Upper lobe of right lung (tissue), 1 donor: ENCODE data around the gene DDX23. TPM values are rescaled to one million over a fixed set of nuclear protein-coding genes. Genes with fewer than 3 reads are reported as not detected.

Experiments
- ATAC-seq: fragments of 200-7000 bp; cut with Tn5 transposase; one replicate; pipeline ENCODE4 v1.9.1; 2020; ENCODE audit warnings: mild to moderate bottlenecking, moderate library complexity
- DNase-seq: peaks from one replicate; pipeline ENCODE4 v3.0.0-alpha.2; 2020
- H3K27ac ChIP-seq: fragments of 200-600 bp; one replicate; pipeline ENCODE4 v1.8.0; 2022
- H3K27me3 ChIP-seq: fragments of 200-600 bp; one replicate; pipeline ENCODE4 v1.8.0; 2022; ENCODE audit warnings: mild to moderate bottlenecking
- H3K36me3 ChIP-seq: fragments of 200-600 bp; one replicate; pipeline ENCODE4 v1.8.0; 2022
- H3K4me1 ChIP-seq: fragments of 200-600 bp; one replicate; pipeline ENCODE4 v1.8.0; 2022
- H3K4me3 ChIP-seq: fragments of 200-600 bp; one replicate; pipeline ENCODE4 v1.8.0; 2022; ENCODE audit warnings: mild to moderate bottlenecking
- H3K9me3 ChIP-seq: fragments of 200-600 bp; one replicate; pipeline ENCODE4 v1.8.0; 2022
- CTCF ChIP-seq: fragments of 200-600 bp; IDR thresholded peaks from one replicate; pipeline ENCODE4 v1.8.0; 2022; ENCODE audit warnings: antibody characterized with exemption
- intact Hi-C: fragments of 100-400 bp; cut with DNase I; formaldehyde crosslinking; loops from one replicate; pipeline ENCODE4 v1.11.0; 2022
- total RNA-seq: library from RNA; stranded (reverse); fragmentation: NEBNext Ultra II Directional; extraction: Animal tissue kit (Norgen Biotek cat#: 25700); gene quantifications from one replicate; pipeline ENCODE4 v1.2.1, GENCODE V29; 2021
- donor health status: DM: no; HTN: yes; CAD: no; lungs with severe emphysema.

DDX23 gene
- total RNA-seq, 1 donor from 2014 or later: 77.2 TPM

- H3K27ac ChIP-seq: peak overlapping the region; percentile 81
- peak overlapping the region; percentile 85 for H3K4me3 ChIP-seq
- DNase-seq: peak; percentile 73
- intact Hi-C loops: no loop called here
- no peaks in the 10 kb centered on the region for H3K36me3 ChIP-seq
- no peaks in the 10 kb centered on the region for H3K9me3 ChIP-seq
- H3K27me3 ChIP-seq: no peaks in the 10 kb centered on the region
- TF ChIP-seq CTCF: no peak
- H3K4me1 ChIP-seq: peaks cover 12% of the 10 kb centered on the region
- ATAC-seq: peak; percentile 32
These were observed 63.5 kb downstream of the DDX23 start for GRCh38 chr12:48788524-48788853.

GRCh38 chr12:48787791-48788523, 64.0 kb downstream of the DDX23 start:
- no peak for DNase-seq
- peak overlapping the region; percentile 81 for H3K27ac ChIP-seq
- peak; percentile 2 for ATAC-seq
- no peaks in the 10 kb centered on the region for H3K9me3 ChIP-seq
- H3K4me1 ChIP-seq: peaks cover 12% of the 10 kb centered on the region
- no peaks in the 10 kb centered on the region for H3K36me3 ChIP-seq
- no peaks in the 10 kb centered on the region for H3K27me3 ChIP-seq
- H3K4me3 ChIP-seq: peak overlapping the region; percentile 85
- intact Hi-C loops: no loop called here
- TF ChIP-seq CTCF: no peak

GRCh38 chr12:48786591-48787544, 65.1 kb downstream of the DDX23 start:
- H3K4me3 ChIP-seq: peak overlapping the region; percentile 85
- no peaks in the 10 kb centered on the region for H3K27me3 ChIP-seq
- H3K4me1 ChIP-seq: peaks cover 12% of the 10 kb centered on the region
- DNase-seq: no peak
- H3K36me3 ChIP-seq: no peaks in the 10 kb centered on the region
- no peaks in the 10 kb centered on the region for H3K9me3 ChIP-seq
- H3K27ac ChIP-seq: no peak overlapping the region
- intact Hi-C loops: no loop called here
- no peak for TF ChIP-seq CTCF
- ATAC-seq: no peak

- intact Hi-C loops: no loop called here
- Histone ChIP-seq H3K27ac (no peak overlapping the region), H3K4me1 (peaks cover 26% of the 10 kb centered on the region), H3K27me3 (no peaks in the 10 kb centered on the region), H3K4me3 (no peak overlapping the region), H3K36me3 (no peaks in the 10 kb centered on the region), H3K9me3 (no peaks in the 10 kb centered on the region)
- DNase-seq: no peak
- TF ChIP-seq CTCF: no peak
- ATAC-seq: no peak
These were observed 68.5 kb downstream of the DDX23 start for GRCh38 chr12:48783432-48783831.

- H3K27me3 ChIP-seq: no peaks in the 10 kb centered on the region
- intact Hi-C loops: no loop called here
- DNase-seq (no peak), ATAC-seq (no peak)
- H3K4me1 ChIP-seq: peaks cover 21% of the 10 kb centered on the region
- H3K9me3 ChIP-seq: no peaks in the 10 kb centered on the region
- no peaks in the 10 kb centered on the region for H3K36me3 ChIP-seq
- no peak overlapping the region for H3K27ac ChIP-seq
- no peak overlapping the region for H3K4me3 ChIP-seq
- TF ChIP-seq CTCF: no peak
These were observed 69.2 kb downstream of the DDX23 start for GRCh38 chr12:48782457-48783395.
